GM18951 (cell line): ENCODE data around the gene DDIT4.
"Not testable (repeated sequence)": the region's sequence is repeated elsewhere in the genome, so short reads cannot be mapped to it uniquely, and the experiment has no call there.

Source experiments
- POLR2A ChIP-seq: IDR thresholded peaks from 4 replicates; pipeline ENCODE4 v1.6.1; 2011; ENCODE audit warnings: mild to moderate bottlenecking; ENCODE audit not compliant: insufficient read length, insufficient read depth; ENCODE audit errors: extremely low read depth
- in situ Hi-C: fragments of 300-500 bp; cut with MboI; formaldehyde crosslinking; loops from one replicate; pipeline ENCODE4 v1.12.0; 2022; ENCODE audit warnings: low sequenced_read_pairs, mixed read lengths, inconsistent platforms; ENCODE audit not compliant: unreplicated experiment

DDIT4 gene

GRCh38 chr10:72273410-72274212, at the start of gene DDIT4:
Gene DDIT4, plus strand, starts transcription at chr10:72273924. Its CDS starts 293 bp downstream, at chr10:72274217.
- peak; percentile 100 for TF ChIP-seq POLR2A
- in situ Hi-C loops = no loop called here

GRCh38 chr10:72224191-72224590, 49.5 kb upstream of the DDIT4 start:
- in situ Hi-C loops = not testable (repeated sequence)

GRCh38 chr10:72226418-72227027, 47.2 kb upstream of the DDIT4 start:
- TF ChIP-seq POLR2A = no peak
- in situ Hi-C loops = no loop called here

- no peak for TF ChIP-seq POLR2A
- in situ Hi-C loops = no loop called here
Observed at GRCh38 chr10:72227826-72228225, 45.9 kb upstream of the DDIT4 start.

DNA sequence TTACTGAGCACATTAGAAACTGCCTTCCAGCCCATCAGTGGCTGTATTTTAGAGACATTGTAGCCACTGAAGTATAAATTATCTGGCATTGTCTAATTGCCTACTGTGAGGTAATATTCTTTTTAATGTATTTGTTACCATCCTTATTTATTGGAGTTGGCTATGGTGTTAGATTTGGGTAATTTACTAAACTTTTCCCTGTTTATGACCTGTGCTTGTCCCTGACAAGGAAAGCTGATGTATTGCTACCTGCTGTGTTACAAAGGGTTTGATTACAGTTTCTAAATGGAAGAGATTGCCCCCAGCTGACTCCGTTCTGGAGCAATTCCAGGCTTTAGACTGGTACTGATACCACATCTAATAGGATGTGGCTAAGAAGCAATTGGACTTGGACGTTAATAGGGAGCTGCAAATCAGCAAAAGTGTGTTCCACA, 45.4 kb upstream of the DDIT4 start:
- in situ Hi-C loops = no loop called here
- no peak for TF ChIP-seq POLR2A

- no peak for TF ChIP-seq POLR2A
- in situ Hi-C loops = no loop called here
Observed at GRCh38 chr10:72229261-72230251, 44.2 kb upstream of the DDIT4 start.

DNA sequence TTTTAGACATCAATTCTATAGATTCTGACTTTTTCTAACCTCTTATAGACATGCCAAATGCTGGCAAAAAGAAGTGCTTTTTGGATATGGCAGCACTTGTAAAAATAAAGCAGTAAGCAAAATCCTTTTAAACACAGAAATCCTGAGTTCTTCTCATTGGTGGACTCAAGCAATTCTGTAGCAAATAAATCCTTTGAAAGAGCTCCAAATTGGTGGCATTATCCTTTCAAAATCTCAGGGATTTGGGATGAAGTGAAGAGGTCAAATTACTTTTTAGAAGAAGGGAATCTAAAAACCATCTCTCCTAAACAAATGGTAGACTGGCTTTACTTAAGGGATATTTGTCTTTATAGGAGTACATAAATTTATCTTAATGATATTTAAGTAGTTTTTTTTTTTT, 40.1 kb upstream of the DDIT4 start:
- no peak for TF ChIP-seq POLR2A
- in situ Hi-C loops = no loop called here

- in situ Hi-C loops = no loop called here
- no peak for TF ChIP-seq POLR2A
Observed at GRCh38 chr10:72234560-72235095, 39.1 kb upstream of the DDIT4 start.

- in situ Hi-C loops = no loop called here
Observed at GRCh38 chr10:72235544-72236279, 38.0 kb upstream of the DDIT4 start.

GRCh38 chr10:72238392-72239175, 35.1 kb upstream of the DDIT4 start:
- in situ Hi-C loops = no loop called here
- TF ChIP-seq POLR2A = no peak

More at GRCh38 chr10:72235544-72236279, 38.0 kb upstream of the DDIT4 start:
- TF ChIP-seq POLR2A = no peak

DNA sequence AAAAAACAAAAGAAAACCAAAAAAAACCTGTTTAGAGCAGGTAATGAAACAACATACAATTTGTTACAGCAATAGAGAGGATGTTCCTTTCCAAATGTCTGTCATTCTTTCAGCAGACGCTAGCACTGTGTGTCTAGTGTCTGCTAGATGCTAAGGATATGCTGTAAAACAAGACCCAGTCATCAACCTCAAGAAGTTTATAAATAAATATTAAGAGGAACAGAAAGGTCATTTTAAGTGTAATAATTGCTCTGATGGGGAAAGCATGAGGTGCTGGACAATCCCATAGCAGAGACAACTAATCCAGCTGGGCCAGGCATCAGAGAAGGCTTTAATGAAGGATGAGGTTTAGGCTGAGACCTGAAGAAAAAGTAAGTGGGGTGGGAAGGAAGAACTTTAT, 34.3 kb upstream of the DDIT4 start:
- TF ChIP-seq POLR2A = no peak
- in situ Hi-C loops = no loop called here

DNA sequence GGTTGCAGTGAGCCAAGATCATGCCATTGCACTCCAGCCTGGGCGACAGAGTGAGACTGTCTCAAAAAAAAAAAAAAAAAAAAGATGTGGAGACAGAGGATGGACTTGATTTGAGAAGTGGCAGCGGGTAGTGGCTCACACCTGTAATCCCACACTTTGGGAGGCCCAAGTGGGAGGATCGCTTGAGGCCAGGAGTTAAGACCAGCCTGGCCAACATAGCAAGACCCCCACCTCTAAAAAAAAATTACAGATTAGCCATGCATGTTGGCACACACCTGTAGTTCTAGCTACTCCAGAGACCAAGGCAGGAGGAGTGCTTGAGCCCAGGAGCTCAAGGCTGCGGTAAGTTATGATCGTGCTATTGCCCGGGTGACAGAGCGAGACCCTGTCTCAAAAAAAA, 33.4 kb upstream of the DDIT4 start:
- in situ Hi-C loops = no loop called here
- TF ChIP-seq POLR2A = no peak
